B cell (primary cell): Measurements from ENCODE around the gene SNTG2. TPM values are rescaled to one million over a fixed set of nuclear protein-coding genes. Genes with fewer than 3 reads are reported as not detected.

Source experiments
- ATAC-seq: fragments of 200-7000 bp; cut with Tn5 transposase; one replicate; pipeline ENCODE4 v1.10.0; 2021; ENCODE audit warnings: low read depth, mild to moderate bottlenecking, moderate number of reproducible peaks, moderate library complexity
- CTCF ChIA-PET: fragments of 350-600 bp; sonication (Branson Sonifier 250); formaldehyde crosslinking; loops from one replicate; lab custom pipeline; 2021; ENCODE audit warnings: antibody characterized with exemption, inconsistent platforms; lab: Charles Lee
- POLR2A ChIA-PET: fragments of 350-600 bp; sonication (Branson Sonifier 250); formaldehyde crosslinking; loops from one replicate; lab custom pipeline; 2021; ENCODE audit warnings: antibody characterized with exemption; lab: Charles Lee
- DNase-seq: peaks from one replicate; pipeline ENCODE4 v3.0.0; 2013
- H2AFZ ChIP-seq: 2 replicates; pipeline ENCODE4 v1.6.1; 2012; ENCODE audit warnings: mild to moderate bottlenecking, low read depth, low read length; ENCODE audit not compliant: insufficient read depth, poor library complexity, severe bottlenecking
- H3K27ac ChIP-seq, 2 donors: 1 replicate in 1 of 2; 2 replicates in 1 of 2; pipeline ENCODE4 v1.5.1; 2012 to 2013; ENCODE audit warnings: low read length in 2 of 2, mild to moderate bottlenecking in 2 of 2, moderate library complexity in 1 of 2
- H3K27me3 ChIP-seq, 4 experiments: fragments of 200-600 bp in 1 of 4; sonication (generic) in 1 of 4; replicated peaks in 1 of 4; 1 replicate in 2 of 4; 2 replicates in 2 of 4; pipeline versions ENCODE4 v1.6.1 to v1.7.0; 2013 to 2016; ENCODE audit warnings: low read length in 3 of 4, mild to moderate bottlenecking in 2 of 4, mixed read lengths in 1 of 4, moderate library complexity in 1 of 4; ENCODE audit not compliant: insufficient read depth in 4 of 4, control insufficient read depth in 3 of 4; ENCODE audit errors: control extremely low read depth in 1 of 4
- H3K36me3 ChIP-seq, 2 experiments: replicated peaks in 1 of 2; 1 replicate in 1 of 2; 2 replicates in 1 of 2; pipeline versions ENCODE4 v1.6.1 to v1.7.1; 2013; ENCODE audit warnings: low read length in 1 of 2; ENCODE audit not compliant: insufficient read depth in 2 of 2, control insufficient read depth in 1 of 2; ENCODE audit errors: control extremely low read depth in 1 of 2, extremely low read depth in 1 of 2
- H3K4me1 ChIP-seq, 2 donors: fragments of 200-600 bp in 1 of 2; sonication (generic) in 1 of 2; 1 replicate in 1 of 2; 2 replicates in 1 of 2; pipeline versions ENCODE4 v1.5.1 to v1.6.1; 2013 to 2017; ENCODE audit warnings: low read length in 2 of 2; ENCODE audit not compliant: control insufficient read depth in 2 of 2, insufficient read depth in 2 of 2
- H3K4me2 ChIP-seq: replicated peaks from 2 replicates; pipeline ENCODE3; 2012; ENCODE audit warnings: mild to moderate bottlenecking, low read depth, low read length; ENCODE audit not compliant: poor library complexity, severe bottlenecking
- H3K4me3 ChIP-seq, 5 experiments: fragments of 200-600 bp in 1 of 5; sonication (generic) in 1 of 5; 1 replicate in 3 of 5; 2 replicates in 2 of 5; pipeline versions ENCODE4 v1.5.1 to v1.7.0; 2011 to 2016; ENCODE audit warnings: low read length in 4 of 5, mild to moderate bottlenecking in 4 of 5, low read depth in 2 of 5, control low read depth in 1 of 5, moderate library complexity in 1 of 5; ENCODE audit not compliant: insufficient read depth in 1 of 5; ENCODE audit errors: control extremely low read depth in 1 of 5, extremely low read depth in 1 of 5
- H3K79me2 ChIP-seq: fragments of 200-600 bp; sonication (generic); one replicate; pipeline ENCODE4 v1.6.0; 2016; ENCODE audit warnings: low read length; ENCODE audit not compliant: control insufficient read depth, insufficient read depth
- H3K9ac ChIP-seq: fragments of 200-600 bp; sonication (generic); 2 replicates; pipeline ENCODE4 v1.6.1; 2017; ENCODE audit warnings: mild to moderate bottlenecking, low read length, moderate library complexity
- H3K9me3 ChIP-seq, 3 donors: one replicate each; pipeline versions ENCODE4 v1.6.1 to v1.7.1; 2013; ENCODE audit warnings: low read length in 2 of 3; ENCODE audit not compliant: control insufficient read depth in 2 of 3, insufficient read depth in 1 of 3; ENCODE audit errors: control extremely low read depth in 1 of 3
- H4K20me1 ChIP-seq: 2 replicates; pipeline ENCODE4 v1.6.0; 2012; ENCODE audit warnings: mild to moderate bottlenecking, low read length; ENCODE audit not compliant: insufficient read depth, control insufficient read depth, poor library complexity, severe bottlenecking
- H3K27ac Mint-ChIP-seq: one replicate; pipeline ENCODE4 v1.8.0; 2021; ENCODE audit warnings: mixed read lengths
- H3K27me3 Mint-ChIP-seq: one replicate; pipeline ENCODE4 v1.8.0; 2021; ENCODE audit warnings: mixed read lengths
- H3K4me1 Mint-ChIP-seq: one replicate; pipeline ENCODE4 v1.8.0; 2021; ENCODE audit warnings: mixed read lengths
- H3K4me3 Mint-ChIP-seq: one replicate; pipeline ENCODE4 v1.8.0; 2021; ENCODE audit warnings: mixed read lengths
- H3K9me3 Mint-ChIP-seq: one replicate; pipeline ENCODE4 v1.8.0; 2022; ENCODE audit warnings: mixed read lengths; ENCODE audit not compliant: insufficient read depth
- CTCF ChIP-seq: fragments of 200-600 bp; IDR thresholded peaks from one replicate; pipeline ENCODE4 v1.8.0; 2022; ENCODE audit warnings: antibody characterized with exemption, mild to moderate bottlenecking
- EZH2 ChIP-seq: IDR thresholded peaks from 2 replicates; pipeline ENCODE4 v1.6.1; 2012; ENCODE audit warnings: borderline replicate concordance, low read depth, mild to moderate bottlenecking, moderate library complexity, low read length; ENCODE audit not compliant: insufficient read depth, poor library complexity, severe bottlenecking
- WGBS: methylation state at CpG from one replicate; pipeline ENCODE4 v1.1.5; 2013; ENCODE audit warnings: missing lambda C conversion rate; ENCODE audit not compliant: insufficient coverage; 5-methylcytosine and 5-hydroxymethylcytosine counted together
- intact Hi-C: fragments of 100-400 bp; cut with micrococcal nuclease; formaldehyde crosslinking; loops from one replicate; pipeline ENCODE4 v1.10.0; 2022
- polyA plus RNA-seq: library from polyadenylated mRNA; depleted of rRNA; stranded (reverse); fragments of >200 nt; gene quantifications from 2 replicates; pipeline ENCODE4 v1.2.3, GENCODE V29; 2012
- total RNA-seq, 2 donors: library from RNA; stranded (reverse); fragments of 120-200 nt in 1 of 2; gene quantifications; 1 replicate in 1 of 2; 2 replicates in 1 of 2; pipeline versions ENCODE4 v1.2.3 to v1.2.4, GENCODE V29; 2013 to 2022

SNTG2 gene
- total and polyA plus RNA-seq, 2 donors (not counting 1 experiment from before 2014, with no cell fraction given): 2.1 to 2.4 TPM

GRCh38 chr2:1306687-1307516, 356.3 kb downstream of the SNTG2 start:
- ATAC-seq: no peak

More at GRCh38 chr2:1306687-1307516, 356.3 kb downstream of the SNTG2 start:
- no peak overlapping the region for H3K4me3 ChIP-seq
- no peaks in the 10 kb centered on the region for H4K20me1 ChIP-seq
- no peak overlapping the region for H3K4me2 ChIP-seq
- no peaks in the 10 kb centered on the region for H3K27me3 ChIP-seq
- H3K4me1 ChIP-seq: peaks cover 0 to 16% of the 10 kb centered on the region in 2 donors
- no peaks in the 10 kb centered on the region for H3K27me3 Mint-ChIP-seq
- H2AFZ ChIP-seq: no peak overlapping the region
- no peak for TF ChIP-seq CTCF
- no peak for TF ChIP-seq EZH2
- intact Hi-C loops: no loop called here
- H3K79me2 ChIP-seq: no peaks in the 10 kb centered on the region
- no peak overlapping the region for H3K27ac ChIP-seq
- CTCF ChIA-PET: no interaction called here
- H3K4me3 Mint-ChIP-seq: no peak overlapping the region
- peaks cover 2% of the 10 kb centered on the region for H3K9me3 Mint-ChIP-seq
- H3K9ac ChIP-seq: no peak overlapping the region
- peaks cover 0 to 4% (median 0%) of the 10 kb centered on the region in 3 donors for H3K9me3 ChIP-seq
- POLR2A ChIA-PET: no interaction called here
- DNase-seq: no peak
- no peaks in the 10 kb centered on the region for H3K36me3 ChIP-seq
- WGBS: 99% methylated on average over 17 of the region's 17 CpGs
- H3K4me1 Mint-ChIP-seq: peaks cover 21% of the 10 kb centered on the region
- no peak overlapping the region for H3K27ac Mint-ChIP-seq
